NCI-H2171 (cell line): ENCODE results near the gene AP2A2.

ENCODE experiments used
- DNase-seq: peaks from one replicate; lab custom pipeline; 2025; lab: John Stamatoyannopoulos, UW

Gene AP2A2

GRCh38 chr11:996681-997080, 71.0 kb downstream of the AP2A2 start:
- no peak for DNase-seq

DNA sequence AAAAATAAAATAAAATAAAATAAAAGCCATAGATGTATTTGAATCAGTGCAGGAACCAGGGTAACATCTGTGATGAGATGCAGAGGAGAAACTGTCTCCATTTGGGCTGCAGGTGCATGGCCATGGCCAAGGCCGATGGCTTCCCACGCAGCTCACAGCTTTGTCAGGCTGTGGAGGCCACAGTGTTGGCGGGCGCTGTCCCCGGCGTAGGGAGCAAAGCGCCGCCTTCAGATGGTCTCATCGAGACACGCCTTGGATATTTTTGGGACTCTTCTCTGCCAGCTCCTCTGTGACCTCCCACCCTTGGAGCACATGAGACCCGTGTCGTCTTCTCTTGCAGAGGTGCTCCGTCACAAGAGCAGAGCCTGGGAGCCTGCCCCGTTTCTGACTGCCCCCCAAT, 72.2 kb downstream of the AP2A2 start:
- DNase-seq = no peak

DNA sequence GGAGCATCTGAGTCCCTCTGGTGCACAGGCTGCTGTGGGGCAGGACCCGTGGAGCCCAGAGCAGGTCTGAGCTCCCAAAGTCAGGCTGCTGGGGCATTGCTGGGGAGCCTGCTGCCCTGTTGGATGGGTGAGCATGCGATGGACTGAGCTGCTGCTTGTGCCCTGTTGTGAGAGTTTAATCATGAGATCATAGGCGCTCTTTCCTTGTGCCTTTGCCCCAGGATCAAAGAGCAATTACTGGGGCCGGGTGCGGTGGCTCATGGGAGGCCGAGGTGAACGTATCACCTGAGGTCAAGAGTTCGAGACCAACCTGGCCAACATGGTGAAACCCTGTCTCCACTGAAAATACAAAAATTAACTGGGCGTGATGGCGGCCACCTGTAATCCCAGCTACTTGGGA, 73.3 kb downstream of the AP2A2 start:
- DNase-seq = no peak

DNA sequence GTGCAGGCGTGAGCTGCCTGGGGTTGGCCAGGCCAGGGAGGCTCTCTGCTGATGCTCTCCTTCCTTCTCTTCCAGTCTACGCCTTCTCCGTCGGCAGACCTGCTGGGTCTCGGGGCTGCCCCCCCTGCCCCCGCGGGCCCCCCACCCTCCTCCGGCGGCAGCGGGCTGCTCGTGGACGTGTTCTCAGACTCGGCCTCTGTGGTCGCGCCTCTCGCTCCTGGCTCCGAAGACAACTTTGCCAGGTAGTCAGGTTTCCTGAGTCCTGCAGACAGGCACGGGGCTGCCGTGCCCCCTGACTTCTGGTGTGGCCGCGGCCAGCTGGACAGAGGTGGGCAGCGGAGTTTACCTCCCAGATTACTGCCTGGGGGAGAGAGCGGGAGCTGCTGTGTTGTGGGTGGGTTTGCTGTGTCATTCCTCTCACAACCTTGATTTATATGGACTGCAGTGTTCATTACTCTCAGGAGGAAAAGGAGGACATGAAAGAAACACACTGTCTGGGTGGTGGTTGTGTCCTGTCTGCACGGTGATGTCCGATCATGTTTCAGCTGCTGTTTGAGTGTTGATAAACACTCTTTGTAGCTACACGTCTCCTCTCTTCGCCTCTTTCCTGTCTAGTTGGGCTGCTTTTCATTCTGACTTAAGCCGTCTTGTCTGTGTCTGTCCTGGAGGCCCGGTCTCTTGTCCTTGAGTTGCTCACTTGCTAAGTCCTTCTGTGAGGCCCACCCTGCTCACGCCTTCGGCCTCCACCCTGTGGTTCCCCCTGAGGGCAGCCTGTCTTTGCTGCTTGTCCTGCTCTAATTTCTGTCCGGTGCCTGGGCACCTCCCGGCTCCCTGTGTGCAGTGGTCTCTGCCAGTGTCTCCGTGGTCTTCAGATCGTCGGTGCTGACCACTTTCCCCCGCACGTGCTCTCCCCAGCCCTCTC, 74.9 kb downstream of the AP2A2 start:
- no peak for DNase-seq

- no peak for DNase-seq
Observed at GRCh38 chr11:1001617-1002405, 76.1 kb downstream of the AP2A2 start.

DNA sequence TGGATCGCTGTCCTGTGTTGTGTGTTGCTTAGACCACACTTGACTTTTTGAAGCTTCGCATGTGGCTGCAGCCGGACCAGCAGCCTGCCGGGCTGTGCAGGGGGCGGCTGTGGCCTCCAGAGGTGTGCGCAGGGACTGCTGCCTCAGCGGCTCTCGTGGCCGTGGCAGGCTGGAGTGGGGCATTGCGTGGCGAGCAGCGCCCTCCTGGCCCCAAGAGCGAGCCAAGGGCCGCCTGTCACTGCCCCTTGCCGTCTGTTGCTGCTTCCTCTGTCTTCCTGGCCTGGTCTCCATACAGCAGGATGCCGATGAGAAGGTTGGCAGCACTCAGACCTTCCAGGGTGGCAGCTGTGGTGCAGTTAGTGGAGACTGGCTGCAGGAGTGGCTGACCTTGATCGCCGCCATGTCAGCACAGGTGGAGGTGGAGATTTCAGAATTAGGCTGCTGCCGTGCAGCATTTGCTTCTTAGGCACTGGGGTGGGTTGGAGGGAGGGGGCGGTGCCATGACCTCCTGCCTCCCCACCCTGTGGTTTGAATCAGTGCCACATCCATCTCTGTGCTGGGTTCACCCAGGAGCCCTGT, 76.8 kb downstream of the AP2A2 start:
- DNase-seq = no peak

DNA sequence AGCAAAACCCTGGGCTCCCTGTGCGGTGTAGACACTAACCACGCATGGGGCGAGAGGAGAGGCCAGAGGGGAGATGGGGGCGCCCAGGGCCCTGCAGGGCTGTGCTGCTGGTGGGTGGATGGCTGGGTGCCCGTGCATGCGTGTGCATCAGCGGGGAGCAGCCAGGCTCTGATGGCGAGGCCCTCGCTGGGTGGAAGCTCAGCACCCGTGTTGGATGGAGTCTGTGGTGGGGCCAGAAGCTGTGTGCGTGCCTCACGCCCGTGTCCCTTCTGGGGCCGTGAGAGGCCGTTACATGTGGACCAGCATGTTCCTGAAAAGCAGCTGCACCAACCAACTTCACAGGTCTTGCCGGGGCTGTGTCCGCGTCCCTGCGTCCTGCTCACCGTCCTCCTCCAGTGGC, 77.5 kb downstream of the AP2A2 start:
- no peak for DNase-seq

DNA sequence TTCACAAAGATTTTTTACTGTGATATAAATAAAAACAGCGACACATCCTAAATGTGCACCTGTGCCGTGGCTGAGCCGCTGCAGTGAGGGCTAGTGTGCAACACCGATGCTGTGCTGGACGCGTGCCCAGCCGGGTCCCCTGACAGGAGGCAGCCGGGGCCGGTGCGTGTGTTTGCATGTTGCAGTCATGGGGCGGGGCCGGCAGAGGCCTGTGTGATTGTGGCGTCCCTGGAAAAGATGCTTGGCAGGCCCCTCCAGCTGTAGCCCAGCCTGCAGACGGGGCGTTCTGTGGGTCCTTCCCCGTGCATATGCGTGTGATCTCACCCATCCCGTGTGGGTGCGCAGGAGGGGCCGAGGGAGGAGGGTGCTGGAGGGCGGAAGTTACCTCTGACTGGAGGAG, 80.3 kb downstream of the AP2A2 start:
- DNase-seq = peak; percentile 80

- DNase-seq = no peak
Observed at GRCh38 chr11:1006762-1007161, 81.1 kb downstream of the AP2A2 start.

- DNase-seq = no peak
Observed at GRCh38 chr11:1007279-1007678, 81.6 kb downstream of the AP2A2 start.

DNA sequence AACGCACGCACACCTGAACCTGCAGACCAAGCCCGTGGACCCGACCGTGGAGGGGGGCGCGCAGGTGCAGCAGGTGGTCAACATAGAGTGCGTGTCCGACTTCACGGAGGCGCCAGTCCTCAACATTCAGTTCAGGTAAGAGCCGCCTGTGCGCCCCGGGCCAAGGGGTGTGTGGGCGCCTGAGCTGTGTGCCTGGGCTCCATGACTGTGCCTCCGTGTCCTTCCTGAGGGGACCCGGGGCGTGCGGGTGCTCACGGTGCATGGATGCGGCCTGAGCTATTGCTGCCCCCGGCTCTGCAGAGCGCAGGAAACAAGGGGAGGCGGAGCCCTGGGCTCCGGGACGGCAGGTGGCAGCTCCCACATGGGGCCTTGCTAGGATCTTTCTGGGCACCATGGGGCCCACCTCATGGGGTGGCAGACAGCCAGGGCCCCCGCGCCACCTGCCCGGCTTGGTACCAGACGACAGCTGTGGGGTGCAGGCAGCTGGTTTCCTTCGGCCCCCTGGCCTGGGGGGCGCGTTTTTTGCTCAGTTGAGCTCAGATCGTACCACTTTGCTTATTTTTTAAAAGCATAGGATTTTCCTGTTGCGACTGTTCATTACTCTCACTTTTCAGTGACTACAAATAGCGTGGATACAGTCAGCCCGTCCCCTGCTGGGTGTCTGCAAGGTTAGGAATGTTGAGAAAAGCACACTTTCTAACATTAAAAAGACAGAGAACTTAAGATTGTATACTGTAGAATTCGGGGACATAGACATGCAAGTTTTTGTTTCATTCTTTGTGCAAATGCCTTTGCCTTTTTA, 82.5 kb downstream of the AP2A2 start:
- DNase-seq = peak; percentile 34

- no peak for DNase-seq
Observed at GRCh38 chr11:1008803-1009145, 83.1 kb downstream of the AP2A2 start.

GRCh38 chr11:1009371-1009770, 83.7 kb downstream of the AP2A2 start:
- DNase-seq = no peak

- peak; percentile 7 for DNase-seq
Observed at GRCh38 chr11:1009991-1010390, 84.3 kb downstream of the AP2A2 start.

DNA sequence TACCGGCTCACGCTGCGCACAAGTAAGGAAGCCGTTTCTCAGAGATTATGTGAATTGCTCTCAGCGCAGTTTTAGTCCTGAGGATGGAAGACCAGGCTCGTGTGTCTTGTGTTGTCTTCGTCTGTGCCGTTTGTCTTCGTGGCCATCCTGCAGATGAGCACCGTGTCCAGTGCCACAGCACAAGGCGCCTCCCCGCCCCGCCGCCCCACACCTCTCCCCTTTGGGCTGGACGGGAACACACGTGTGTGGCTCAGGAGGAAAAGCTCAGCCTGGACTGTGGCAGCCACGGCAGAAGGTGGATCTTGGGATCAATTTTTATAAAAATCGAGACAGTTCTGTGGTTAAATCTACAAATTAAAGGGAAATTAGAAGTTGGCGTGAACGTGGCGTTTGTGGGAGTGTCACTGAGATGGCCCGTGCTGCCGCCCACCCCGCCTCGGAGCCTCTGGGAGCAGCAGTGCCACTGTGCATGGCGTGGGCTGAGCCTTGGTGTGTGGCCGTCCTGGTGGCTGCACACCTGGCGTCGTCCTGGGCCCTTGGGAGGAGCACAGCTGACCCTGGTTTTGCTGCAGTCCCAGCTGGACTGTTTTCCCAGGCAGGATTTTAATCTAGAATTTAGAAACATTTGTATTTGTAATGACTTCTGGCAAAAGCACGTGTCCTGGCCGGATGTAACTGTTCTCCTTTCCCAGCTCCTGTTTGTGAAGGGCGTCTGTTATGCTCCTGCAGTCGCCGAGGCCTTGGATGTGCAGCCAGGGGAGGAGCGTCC, 85.1 kb downstream of the AP2A2 start:
- no peak for DNase-seq

GRCh38 chr11:1011320-1011698, 85.6 kb downstream of the AP2A2 start:
- DNase-seq = no peak

GRCh38 chr11:1012291-1012690, 86.6 kb downstream of the AP2A2 start:
- DNase-seq = no peak

DNA sequence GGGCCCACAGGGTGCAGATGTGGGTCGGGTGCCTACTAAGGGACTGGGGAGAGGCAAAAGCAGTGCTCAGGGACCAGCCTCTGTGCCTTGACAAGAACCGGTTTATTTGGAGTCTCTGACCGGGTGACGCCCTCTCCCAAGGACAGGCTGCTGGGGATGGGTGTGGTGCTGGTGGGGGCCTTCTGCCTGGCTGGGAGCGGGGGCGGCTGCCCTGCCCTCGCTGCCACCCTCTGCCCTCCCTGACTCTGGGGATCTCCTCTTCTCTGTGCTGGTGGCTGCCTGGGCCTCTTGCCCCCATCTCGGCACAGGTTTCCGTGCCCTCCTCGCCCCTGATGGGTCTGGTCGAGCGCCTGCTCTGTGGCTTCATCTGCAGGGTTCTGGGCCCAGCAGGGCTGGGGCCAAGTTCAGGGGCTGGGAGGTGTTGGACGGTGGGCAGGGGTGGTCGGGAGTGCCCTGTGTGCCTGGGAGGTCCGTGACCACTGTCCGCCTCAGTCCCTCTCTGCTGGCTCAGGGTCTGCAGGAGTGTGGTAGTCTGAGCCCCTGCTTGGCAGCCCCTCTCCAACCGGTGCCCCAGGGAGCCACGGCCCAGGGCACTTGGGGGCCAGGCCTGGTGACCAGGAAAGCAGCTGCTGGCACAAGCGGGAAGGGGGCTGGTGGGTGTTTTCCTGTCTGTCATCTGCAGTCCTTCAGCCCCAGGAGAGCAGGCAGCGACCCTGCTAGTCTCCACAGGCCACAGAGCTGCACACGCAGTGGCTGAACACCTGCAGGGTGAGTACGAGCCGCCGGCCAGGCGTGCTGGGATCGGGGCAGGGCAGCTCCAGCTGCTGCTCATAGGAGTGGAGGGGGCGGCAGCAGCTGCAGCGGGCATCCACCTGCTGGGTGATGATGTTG, 87.3 kb downstream of the AP2A2 start:
- DNase-seq = peak; percentile 11

- DNase-seq = no peak
Observed at GRCh38 chr11:1013631-1013935, 87.9 kb downstream of the AP2A2 start.

GRCh38 chr11:1014276-1014675, 88.6 kb downstream of the AP2A2 start:
- no peak for DNase-seq

- DNase-seq = no peak
Observed at GRCh38 chr11:1015064-1015463, 89.4 kb downstream of the AP2A2 start.
